ENCODE results near the gene CMTM8.

The CMTM8 gene

GRCh38 chr3:32195995-32196540, 42.4 kb upstream of the CMTM8 start:
- Histone ChIP-seq H3K27ac (ENCODE audit: poor library complexity, severe bottlenecking) (no peak overlapping the region), H3K4me1 (ENCODE audit: insufficient read depth, poor library complexity, severe bottlenecking) (no peaks in the 10 kb centered on the region), H3K4me3 (ENCODE audit: severe bottlenecking) (no peak overlapping the region), H3K9me3 (ENCODE audit: severe bottlenecking) (no peaks in the 10 kb centered on the region), H3K36me3 (ENCODE audit: low read depth) (no peaks in the 10 kb centered on the region), H3K27me3 (ENCODE audit: insufficient read depth, poor library complexity, severe bottlenecking) (no peaks in the 10 kb centered on the region)
- no peak for TF ChIP-seq CTCF (IDR thresholded peaks at IDR 0.05; ENCODE audit: poor library complexity, severe bottlenecking)
- ATAC-seq (ENCODE audit: low read depth), result no peak
- no peak for DNase-seq (ENCODE audit: low spot score)

- H3K9me3 ChIP-seq (ENCODE audit: severe bottlenecking), result no peaks in the 10 kb centered on the region
- TF ChIP-seq CTCF (IDR thresholded peaks at IDR 0.05; ENCODE audit: poor library complexity, severe bottlenecking), result no peak
- no peak overlapping the region for H3K27ac ChIP-seq (ENCODE audit: poor library complexity, severe bottlenecking)
- H3K4me1 ChIP-seq (ENCODE audit: insufficient read depth, poor library complexity, severe bottlenecking), result no peaks in the 10 kb centered on the region
- H3K36me3 ChIP-seq (ENCODE audit: low read depth), result no peaks in the 10 kb centered on the region
- no peak for ATAC-seq (ENCODE audit: low read depth)
- H3K27me3 ChIP-seq (ENCODE audit: insufficient read depth, poor library complexity, severe bottlenecking), result no peaks in the 10 kb centered on the region
- H3K4me3 ChIP-seq (ENCODE audit: severe bottlenecking), result no peak overlapping the region
- DNase-seq (ENCODE audit: low spot score), result no peak
Observed at GRCh38 chr3:32197991-32198390, 40.5 kb upstream of the CMTM8 start.

GRCh38 chr3:32198714-32199113, 39.8 kb upstream of the CMTM8 start:
- Histone ChIP-seq H3K27ac (ENCODE audit: poor library complexity, severe bottlenecking) (no peak overlapping the region), H3K27me3 (ENCODE audit: insufficient read depth, poor library complexity, severe bottlenecking) (no peaks in the 10 kb centered on the region), H3K4me1 (ENCODE audit: insufficient read depth, poor library complexity, severe bottlenecking) (no peaks in the 10 kb centered on the region), H3K36me3 (ENCODE audit: low read depth) (no peaks in the 10 kb centered on the region), H3K4me3 (ENCODE audit: severe bottlenecking) (no peak overlapping the region), H3K9me3 (ENCODE audit: severe bottlenecking) (no peaks in the 10 kb centered on the region)
- ATAC-seq (ENCODE audit: low read depth) (no peak), DNase-seq (ENCODE audit: low spot score) (no peak)
- TF ChIP-seq CTCF (IDR thresholded peaks at IDR 0.05; ENCODE audit: poor library complexity, severe bottlenecking), result no peak

GRCh38 chr3:32200490-32200889, 38.0 kb upstream of the CMTM8 start:
- H3K36me3 ChIP-seq (ENCODE audit: low read depth), result no peaks in the 10 kb centered on the region
- DNase-seq (ENCODE audit: low spot score), result no peak
- H3K27me3 ChIP-seq (ENCODE audit: insufficient read depth, poor library complexity, severe bottlenecking), result no peaks in the 10 kb centered on the region
- TF ChIP-seq CTCF (IDR thresholded peaks at IDR 0.05; ENCODE audit: poor library complexity, severe bottlenecking), result no peak
- no peaks in the 10 kb centered on the region for H3K9me3 ChIP-seq (ENCODE audit: severe bottlenecking)
- H3K4me1 ChIP-seq (ENCODE audit: insufficient read depth, poor library complexity, severe bottlenecking), result no peaks in the 10 kb centered on the region
- ATAC-seq (ENCODE audit: low read depth), result no peak
- no peak overlapping the region for H3K27ac ChIP-seq (ENCODE audit: poor library complexity, severe bottlenecking)
- no peak overlapping the region for H3K4me3 ChIP-seq (ENCODE audit: severe bottlenecking)

GRCh38 chr3:32200992-32201758, 37.3 kb upstream of the CMTM8 start:
- no peak for ATAC-seq (ENCODE audit: low read depth)
- no peak for TF ChIP-seq CTCF (IDR thresholded peaks at IDR 0.05; ENCODE audit: poor library complexity, severe bottlenecking)
- DNase-seq (ENCODE audit: low spot score), result no peak
- Histone ChIP-seq H3K9me3 (ENCODE audit: severe bottlenecking) (no peaks in the 10 kb centered on the region), H3K4me1 (ENCODE audit: insufficient read depth, poor library complexity, severe bottlenecking) (no peaks in the 10 kb centered on the region), H3K36me3 (ENCODE audit: low read depth) (no peaks in the 10 kb centered on the region), H3K27me3 (ENCODE audit: insufficient read depth, poor library complexity, severe bottlenecking) (no peaks in the 10 kb centered on the region), H3K27ac (ENCODE audit: poor library complexity, severe bottlenecking) (no peak overlapping the region), H3K4me3 (ENCODE audit: severe bottlenecking) (no peak overlapping the region)

Data from RWPE2 (cell line).